GM12801 (cell line): Measurements from ENCODE around the gene HRC.

ENCODE experiments used
- TF ChIP-seq, protein P1 (sequence below): IDR thresholded peaks from one replicate; pipeline ENCODE4 v1.5.1; 2011; ENCODE audit warnings: control low read depth; ENCODE audit not compliant: insufficient read length; ENCODE audit errors: extremely low read depth

The HRC gene

GRCh38 chr19:49155005-49155819, at the start of gene HRC:
HRC (minus strand) TSS chr19:49155396; CDS start chr19:49155237, 159 bp downstream.
- TF ChIP-seq, protein P1, sequence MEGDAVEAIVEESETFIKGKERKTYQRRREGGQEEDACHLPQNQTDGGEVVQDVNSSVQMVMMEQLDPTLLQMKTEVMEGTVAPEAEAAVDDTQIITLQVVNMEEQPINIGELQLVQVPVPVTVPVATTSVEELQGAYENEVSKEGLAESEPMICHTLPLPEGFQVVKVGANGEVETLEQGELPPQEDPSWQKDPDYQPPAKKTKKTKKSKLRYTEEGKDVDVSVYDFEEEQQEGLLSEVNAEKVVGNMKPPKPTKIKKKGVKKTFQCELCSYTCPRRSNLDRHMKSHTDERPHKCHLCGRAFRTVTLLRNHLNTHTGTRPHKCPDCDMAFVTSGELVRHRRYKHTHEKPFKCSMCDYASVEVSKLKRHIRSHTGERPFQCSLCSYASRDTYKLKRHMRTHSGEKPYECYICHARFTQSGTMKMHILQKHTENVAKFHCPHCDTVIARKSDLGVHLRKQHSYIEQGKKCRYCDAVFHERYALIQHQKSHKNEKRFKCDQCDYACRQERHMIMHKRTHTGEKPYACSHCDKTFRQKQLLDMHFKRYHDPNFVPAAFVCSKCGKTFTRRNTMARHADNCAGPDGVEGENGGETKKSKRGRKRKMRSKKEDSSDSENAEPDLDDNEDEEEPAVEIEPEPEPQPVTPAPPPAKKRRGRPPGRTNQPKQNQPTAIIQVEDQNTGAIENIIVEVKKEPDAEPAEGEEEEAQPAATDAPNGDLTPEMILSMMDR: no peak

DNA sequence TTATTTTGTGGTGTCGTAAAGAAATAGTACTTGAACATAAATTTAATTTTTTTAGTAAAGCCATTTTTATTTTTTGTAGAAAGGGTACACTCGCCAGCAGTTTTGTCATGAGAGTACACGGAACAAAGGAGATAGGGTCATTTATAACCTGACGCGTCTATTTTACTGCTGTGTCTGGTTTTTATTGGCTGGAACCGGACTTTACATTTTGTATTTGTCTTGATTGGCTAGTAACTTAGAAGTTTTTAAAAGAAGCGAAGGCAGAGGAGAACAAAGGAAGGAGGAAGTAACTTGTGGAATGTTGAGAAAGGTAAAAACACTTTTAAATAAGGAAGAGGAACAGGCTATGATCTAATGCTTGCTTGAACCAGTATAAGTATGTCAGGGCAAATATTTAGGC, 45.8 kb upstream of the HRC start:
- TF ChIP-seq, protein P1: no peak

DNA sequence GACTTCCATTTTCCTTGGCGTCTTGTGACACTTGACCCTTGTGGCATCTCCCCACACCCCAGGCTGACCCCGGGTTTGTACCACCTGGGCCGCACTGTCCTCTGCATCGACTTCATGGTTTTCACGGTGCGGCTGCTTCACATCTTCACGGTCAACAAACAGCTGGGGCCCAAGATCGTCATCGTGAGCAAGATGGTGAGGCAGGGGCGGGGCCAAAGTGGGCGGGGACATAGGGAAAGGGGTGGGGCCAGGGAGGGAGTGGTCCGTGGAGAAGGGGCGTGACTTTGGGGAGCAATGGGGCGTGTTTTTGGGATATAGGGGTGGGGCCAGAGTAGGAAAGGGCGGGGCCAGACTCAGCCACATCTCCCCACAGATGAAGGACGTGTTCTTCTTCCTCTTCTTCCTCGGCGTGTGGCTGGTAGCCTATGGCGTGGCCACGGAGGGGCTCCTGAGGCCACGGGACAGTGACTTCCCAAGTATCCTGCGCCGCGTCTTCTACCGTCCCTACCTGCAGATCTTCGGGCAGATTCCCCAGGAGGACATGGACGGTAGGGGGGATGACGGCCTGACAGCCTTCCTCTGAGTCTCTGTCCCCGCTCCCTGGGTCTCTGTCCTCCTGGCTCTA, 45.2 kb upstream of the HRC start:
- TF ChIP-seq, protein P1: no peak

GRCh38 chr19:49196527-49197240, 41.5 kb upstream of the HRC start:
- TF ChIP-seq, protein P1: no peak

GRCh38 chr19:49194408-49194807, 39.2 kb upstream of the HRC start:
- TF ChIP-seq, protein P1: no peak

DNA sequence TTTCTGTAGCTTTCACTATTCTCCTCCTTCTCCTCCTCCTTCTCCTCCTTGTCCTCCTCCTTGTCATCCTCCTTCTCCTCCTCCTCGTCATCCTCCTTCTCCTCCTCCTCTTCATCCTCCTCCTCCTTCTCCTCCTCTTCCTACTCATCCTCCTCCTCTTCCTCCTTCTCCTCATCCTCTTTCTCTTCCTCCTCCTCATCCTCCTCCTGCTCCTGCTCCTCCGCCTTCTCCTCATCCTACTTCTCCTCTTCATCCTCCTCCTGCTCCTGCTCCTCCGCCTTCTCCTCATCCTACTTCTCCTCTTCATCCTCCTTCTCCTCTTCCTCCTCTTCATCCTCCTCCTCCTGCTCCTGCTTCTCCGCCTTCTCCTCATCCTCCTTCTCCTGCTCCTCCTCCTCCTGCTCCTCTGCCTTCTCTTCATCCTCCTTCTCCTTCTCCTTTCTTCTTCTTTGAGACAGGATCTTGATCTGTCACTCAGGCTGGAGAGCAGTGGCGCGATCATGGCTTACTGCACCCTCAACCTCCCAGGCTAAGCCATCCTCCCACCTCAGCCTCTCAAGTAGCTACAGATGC, 38.7 kb upstream of the HRC start:
- TF ChIP-seq, protein P1: no peak

- TF ChIP-seq, protein P1: no peak
These were observed 35.6 kb upstream of the HRC start for GRCh38 chr19:49190781-49191180.
